HG03139 (cell line): ENCODE results near the gene TMUB1.

ENCODE experiments used
- ATAC-seq: cut with Tn5 transposase; IDR thresholded peaks from one replicate; pipeline ENCODE4 v1.9.1; 2021; ENCODE audit not compliant: unreplicated experiment

Gene TMUB1

GRCh38 chr7:151035026-151035717, 48.1 kb downstream of the TMUB1 start:
- ATAC-seq, result no peak

- ATAC-seq, result no peak
These were observed 48.8 kb downstream of the TMUB1 start for GRCh38 chr7:151034312-151035025.

- ATAC-seq, result no peak
These were observed 49.4 kb downstream of the TMUB1 start for GRCh38 chr7:151033864-151034249.

GRCh38 chr7:151032936-151033863, 50.1 kb downstream of the TMUB1 start:
- ATAC-seq, result no peak
